WTC11 (cell line): ENCODE data around the gene PXDC1. TPM values are rescaled to one million over a fixed set of nuclear protein-coding genes. Genes with fewer than 3 reads are reported as not detected.

ENCODE experiments used
- ATAC-seq: fragments of 200-7000 bp; cut with Tn5 transposase; 2 replicates; pipeline ENCODE4 v1.10.0; 2021; ENCODE audit warnings: mild to moderate bottlenecking, moderate library complexity
- CTCF ChIA-PET: fragments of 300-600 bp; sonication (Branson Sonifier 250); formaldehyde crosslinking; loops from one replicate; lab custom pipeline; 2021; ENCODE audit warnings: antibody characterized with exemption; lab: Charles Lee
- POLR2A ChIA-PET: fragments of 350-600 bp; sonication (Branson Sonifier 250); formaldehyde crosslinking; loops from one replicate; lab custom pipeline; 2021; ENCODE audit warnings: antibody characterized with exemption; lab: Charles Lee
- DNase-seq: peaks from one replicate; pipeline ENCODE4 v3.0.0; 2021; ENCODE audit warnings: low spot score
- H3K27ac Mint-ChIP-seq: 2 replicates; pipeline ENCODE4 v1.8.0; 2021; ENCODE audit warnings: mixed read lengths
- H3K27me3 Mint-ChIP-seq: 2 replicates; pipeline ENCODE4 v1.8.0; 2021; ENCODE audit warnings: low read depth, mild to moderate bottlenecking, moderate library complexity, mixed read lengths
- H3K36me3 Mint-ChIP-seq: 2 replicates; pipeline ENCODE4 v1.8.0; 2021; ENCODE audit warnings: mixed read lengths
- H3K4me1 Mint-ChIP-seq: 2 replicates; pipeline ENCODE4 v1.8.0; 2022; ENCODE audit warnings: mixed read lengths
- H3K4me3 Mint-ChIP-seq: 2 replicates; pipeline ENCODE4 v1.8.0; 2021; ENCODE audit warnings: mild to moderate bottlenecking, moderate library complexity, mixed read lengths
- H3K9me3 Mint-ChIP-seq: 2 replicates; pipeline ENCODE4 v1.8.0; 2021; ENCODE audit warnings: mixed read lengths
- CBFB ChIP-seq: sonication (generic); formaldehyde crosslinking; IDR thresholded peaks from 2 replicates; pipeline ENCODE4 v1.8.1; 2022; ENCODE audit warnings: mild to moderate bottlenecking, low read depth, missing genetic modification reagents
- CREB1 ChIP-seq: sonication (generic); formaldehyde crosslinking; IDR thresholded peaks from 2 replicates; pipeline ENCODE4 v1.8.0; 2023; ENCODE audit warnings: mild to moderate bottlenecking, missing genetic modification reagents
- CREM ChIP-seq: sonication (generic); formaldehyde crosslinking; IDR thresholded peaks from 2 replicates; pipeline ENCODE4 v1.8.1; 2022; ENCODE audit warnings: mild to moderate bottlenecking, missing genetic modification reagents, moderate library complexity
- CTCF ChIP-seq: fragments of 200-600 bp; IDR thresholded peaks from 2 replicates; pipeline ENCODE4 v1.8.0; 2022; ENCODE audit warnings: antibody characterized with exemption
- E2F4 ChIP-seq: sonication (generic); formaldehyde crosslinking; IDR thresholded peaks from 2 replicates; pipeline ENCODE4 v1.8.1; 2022; ENCODE audit warnings: low read depth, mild to moderate bottlenecking, moderate library complexity, missing genetic modification reagents, borderline replicate concordance
- E2F5 ChIP-seq: sonication (generic); formaldehyde crosslinking; IDR thresholded peaks from 2 replicates; pipeline ENCODE4 v1.8.1; 2022; ENCODE audit warnings: mild to moderate bottlenecking, moderate library complexity, missing genetic modification reagents
- ELF4 ChIP-seq: sonication (generic); formaldehyde crosslinking; IDR thresholded peaks from 2 replicates; pipeline ENCODE4 v1.8.1; 2022; ENCODE audit warnings: low read depth, mild to moderate bottlenecking, moderate library complexity, missing genetic modification reagents
- EMX1 ChIP-seq: fragments of 250-450 bp; sonication (Bioruptor Pico); IDR thresholded peaks from 2 replicates; pipeline ENCODE4 v1.8.0; 2021; ENCODE audit warnings: mild to moderate bottlenecking
- ESRRA ChIP-seq: sonication (generic); formaldehyde crosslinking; IDR thresholded peaks from 2 replicates; pipeline ENCODE4 v1.8.1; 2022; ENCODE audit warnings: mild to moderate bottlenecking, missing genetic modification reagents, borderline replicate concordance
- FOXP1 ChIP-seq: sonication (generic); formaldehyde crosslinking; IDR thresholded peaks from 2 replicates; pipeline ENCODE4 v1.8.0; 2022; ENCODE audit warnings: missing genetic modification reagents, mild to moderate bottlenecking, moderate library complexity, borderline replicate concordance
- GTF2I ChIP-seq: fragments of 250-450 bp; sonication (Bioruptor Pico); conservative IDR thresholded peaks from 2 replicates; pipeline ENCODE4 v1.4.0; 2021; ENCODE audit warnings: mild to moderate bottlenecking
- HMGXB4 ChIP-seq: sonication (generic); formaldehyde crosslinking; IDR thresholded peaks from 2 replicates; pipeline ENCODE4 v1.8.1; 2023; ENCODE audit warnings: mild to moderate bottlenecking, moderate library complexity, missing genetic modification reagents
- IRF1 ChIP-seq: sonication (generic); formaldehyde crosslinking; IDR thresholded peaks from 2 replicates; pipeline ENCODE4 v1.8.0; 2023; ENCODE audit warnings: missing genetic modification reagents
- IRF2 ChIP-seq: sonication (generic); formaldehyde crosslinking; IDR thresholded peaks from 2 replicates; pipeline ENCODE4 v1.8.0; 2022; ENCODE audit warnings: low read depth, missing genetic modification reagents, borderline replicate concordance
- JAZF1 ChIP-seq: fragments of 250-450 bp; sonication (Bioruptor Pico); IDR thresholded peaks from 2 replicates; pipeline ENCODE4 v1.9.0; 2021; ENCODE audit warnings: moderate library complexity, mild to moderate bottlenecking, inconsistent platforms
- MLX ChIP-seq: sonication (generic); formaldehyde crosslinking; IDR thresholded peaks from 2 replicates; pipeline ENCODE4 v1.8.1; 2023; ENCODE audit warnings: mild to moderate bottlenecking, missing genetic modification reagents, moderate library complexity
- NFYB ChIP-seq: sonication (generic); formaldehyde crosslinking; conservative IDR thresholded peaks from 2 replicates; pipeline ENCODE4 v1.8.0; 2022; ENCODE audit warnings: low read depth, missing genetic modification reagents
- PRRX2 ChIP-seq: fragments of 250-450 bp; sonication (Bioruptor Pico); IDR thresholded peaks from 2 replicates; pipeline ENCODE4 v1.8.0; 2021; ENCODE audit warnings: mild to moderate bottlenecking
- ZNF219 ChIP-seq: sonication (generic); formaldehyde crosslinking; IDR thresholded peaks from 2 replicates; pipeline ENCODE4 v1.8.0; 2023; ENCODE audit warnings: missing genetic modification reagents, mild to moderate bottlenecking, borderline replicate concordance
- ZNF232 ChIP-seq: sonication (generic); formaldehyde crosslinking; IDR thresholded peaks from 2 replicates; pipeline ENCODE4 v1.8.0; 2022; ENCODE audit warnings: mild to moderate bottlenecking, missing genetic modification reagents
- ZNF263 ChIP-seq: sonication (generic); formaldehyde crosslinking; IDR thresholded peaks from 2 replicates; pipeline ENCODE4 v1.8.1; 2022; ENCODE audit warnings: low read depth, mild to moderate bottlenecking, moderate library complexity, missing genetic modification reagents
- ZNF281 ChIP-seq: sonication (generic); formaldehyde crosslinking; IDR thresholded peaks from 2 replicates; pipeline ENCODE4 v1.8.0; 2023; ENCODE audit warnings: mild to moderate bottlenecking, missing genetic modification reagents
- ZNF425 ChIP-seq: fragments of 250-450 bp; sonication (Bioruptor Pico); conservative IDR thresholded peaks from 2 replicates; pipeline ENCODE4 v1.9.0; 2021; ENCODE audit warnings: mild to moderate bottlenecking
- ZNF671 ChIP-seq: fragments of 250-450 bp; sonication (Bioruptor Pico); IDR thresholded peaks from 2 replicates; pipeline ENCODE4 v1.8.0; 2021; ENCODE audit warnings: mild to moderate bottlenecking
- total RNA-seq: library from RNA; stranded (reverse); gene quantifications from 3 replicates; pipeline ENCODE4 v1.2.3, GENCODE V29; 2021

Gene PXDC1
- total RNA-seq, 1 experiment from 2014 or later, result 3.3 TPM

GRCh38 chr6:3775847-3776246 lies 24.3 kb upstream of the PXDC1 start:
- TF ChIP-seq FOXP1 (CRISPR knock-in tag), result no peak
- TF ChIP-seq E2F4 (CRISPR knock-in tag), result no peak
- TF ChIP-seq GTF2I (CRISPR knock-in tag), result no peak
- no peak for TF ChIP-seq EMX1
- TF ChIP-seq ZNF281 (CRISPR knock-in tag), result no peak
- no peak for TF ChIP-seq JAZF1 (CRISPR knock-in tag)
- TF ChIP-seq ZNF232 (CRISPR knock-in tag), result no peak
- TF ChIP-seq ZNF425 (CRISPR knock-in tag), result no peak
- H3K27me3 Mint-ChIP-seq, result no peaks in the 10 kb centered on the region
- H3K36me3 Mint-ChIP-seq, result no peaks in the 10 kb centered on the region
- CTCF ChIA-PET, result interaction anchor here (0.5 to 1.3 kb wide), 4 partner anchors 28 to 202 kb away, joined by 3 to 5 read pairs (median 4); no protein-coding TSS in a partner anchor
- H3K27ac Mint-ChIP-seq, result no peak overlapping the region
- ATAC-seq, result no peak
- H3K4me1 Mint-ChIP-seq, result peaks cover 10% of the 10 kb centered on the region
- DNase-seq, result no peak
- POLR2A ChIA-PET, result no interaction called here
- H3K4me3 Mint-ChIP-seq, result no peak overlapping the region
- peaks cover 12% of the 10 kb centered on the region for H3K9me3 Mint-ChIP-seq

GRCh38 chr6:3775386-3775785 lies 23.9 kb upstream of the PXDC1 start:
- Mint-ChIP-seq H3K4me3 (no peak overlapping the region), H3K9me3 (peaks cover 12% of the 10 kb centered on the region), H3K27ac (no peak overlapping the region), H3K27me3 (no peaks in the 10 kb centered on the region), H3K4me1 (peaks cover 14% of the 10 kb centered on the region), H3K36me3 (no peaks in the 10 kb centered on the region)
- ATAC-seq (no peak), DNase-seq (no peak)
- ChIA-PET POLR2A (no interaction called here), CTCF (interaction anchor here (0.7 to 1.3 kb wide), 3 partner anchors 27 to 203 kb away, joined by 3 to 5 read pairs (median 3); no protein-coding TSS in a partner anchor)
- TF ChIP-seq CTCF (no peak), CREB1 (CRISPR knock-in tag) (no peak), E2F5 (no peak), PRRX2 (no peak), HMGXB4 (CRISPR knock-in tag) (no peak), ELF4 (CRISPR knock-in tag) (no peak), CREM (CRISPR knock-in tag) (no peak), MLX (CRISPR knock-in tag) (no peak), ZNF671 (no peak), NFYB (CRISPR knock-in tag) (no peak), IRF2 (CRISPR knock-in tag) (no peak), CBFB (CRISPR knock-in tag) (no peak), ZNF219 (CRISPR knock-in tag) (no peak), ESRRA (CRISPR knock-in tag) (no peak), ZNF263 (CRISPR knock-in tag) (no peak), IRF1 (CRISPR knock-in tag) (no peak)
